Stimulated activated CD8-positive, alpha-beta memory T cell treated with anti-CD3 and anti-CD28 coated beads, Interleukin-7, amount 100 ng/mL, for 24 hours (primary cell): ENCODE measurements around the gene P2RY4.
"Not testable (repeated sequence)": the region's sequence is repeated elsewhere in the genome, so short reads cannot be mapped to it uniquely, and the experiment has no call there.

Experiments
- DNase-seq: peaks from one replicate; pipeline ENCODE4 v3.0.0-alpha.2; 2020; ENCODE audit warnings: low read depth

P2RY4 gene

GRCh38 chrX:70243601-70244000 lies 16.4 kb downstream of the P2RY4 start:
- DNase-seq, result not testable (repeated sequence)

DNA sequence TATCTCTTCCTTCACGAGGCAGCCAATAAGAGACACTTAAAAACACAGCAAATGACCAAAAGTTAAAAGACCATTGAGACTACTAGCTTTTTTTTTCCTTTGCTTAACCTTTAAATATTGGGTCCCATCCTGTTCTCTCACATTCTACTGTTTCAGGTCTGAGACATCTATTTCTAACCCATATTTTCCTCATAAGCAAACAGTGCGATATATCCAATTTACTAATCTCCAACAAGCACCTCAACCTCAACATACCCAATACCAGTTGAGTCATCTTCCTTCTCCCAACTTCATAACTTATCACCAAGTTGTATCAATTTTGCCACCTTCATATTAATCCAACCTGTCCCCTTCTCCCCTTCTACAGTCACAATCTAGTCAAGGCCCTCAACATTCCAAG lies 18.5 kb downstream of the P2RY4 start:
- no peak for DNase-seq

- DNase-seq, result no peak
These were observed 19.3 kb downstream of the P2RY4 start for GRCh38 chrX:70240751-70241150.

- no peak for DNase-seq
These were observed 25.6 kb downstream of the P2RY4 start, which contains the start of gene AWAT1 for GRCh38 chrX:70234355-70234754. AWAT1 (plus strand) TSS chrX:70234655; CDS start chrX:70234696, 41 bp downstream.

GRCh38 chrX:70231666-70232065 lies 28.3 kb downstream of the P2RY4 start:
- DNase-seq, result no peak

GRCh38 chrX:70226687-70227086 lies 33.3 kb downstream of the P2RY4 start:
- no peak for DNase-seq

DNA sequence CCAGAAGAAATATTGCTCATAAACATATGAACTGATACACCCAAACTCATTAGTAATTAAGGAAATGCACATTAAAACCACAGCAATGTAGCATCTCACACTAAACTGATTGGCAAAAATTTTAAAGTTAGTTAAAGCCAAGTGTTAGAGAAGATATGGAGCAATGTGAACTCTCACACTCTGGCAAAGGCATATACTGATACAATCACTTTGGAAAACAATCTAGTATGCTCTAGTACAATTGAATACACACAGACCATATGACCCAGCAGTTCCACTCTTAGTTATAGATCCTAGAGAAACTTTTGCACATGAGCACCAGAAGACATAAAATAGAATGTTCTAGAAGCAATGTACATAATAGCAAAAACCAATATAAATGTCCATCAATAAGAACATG lies 34.0 kb downstream of the P2RY4 start:
- DNase-seq, result no peak

DNA sequence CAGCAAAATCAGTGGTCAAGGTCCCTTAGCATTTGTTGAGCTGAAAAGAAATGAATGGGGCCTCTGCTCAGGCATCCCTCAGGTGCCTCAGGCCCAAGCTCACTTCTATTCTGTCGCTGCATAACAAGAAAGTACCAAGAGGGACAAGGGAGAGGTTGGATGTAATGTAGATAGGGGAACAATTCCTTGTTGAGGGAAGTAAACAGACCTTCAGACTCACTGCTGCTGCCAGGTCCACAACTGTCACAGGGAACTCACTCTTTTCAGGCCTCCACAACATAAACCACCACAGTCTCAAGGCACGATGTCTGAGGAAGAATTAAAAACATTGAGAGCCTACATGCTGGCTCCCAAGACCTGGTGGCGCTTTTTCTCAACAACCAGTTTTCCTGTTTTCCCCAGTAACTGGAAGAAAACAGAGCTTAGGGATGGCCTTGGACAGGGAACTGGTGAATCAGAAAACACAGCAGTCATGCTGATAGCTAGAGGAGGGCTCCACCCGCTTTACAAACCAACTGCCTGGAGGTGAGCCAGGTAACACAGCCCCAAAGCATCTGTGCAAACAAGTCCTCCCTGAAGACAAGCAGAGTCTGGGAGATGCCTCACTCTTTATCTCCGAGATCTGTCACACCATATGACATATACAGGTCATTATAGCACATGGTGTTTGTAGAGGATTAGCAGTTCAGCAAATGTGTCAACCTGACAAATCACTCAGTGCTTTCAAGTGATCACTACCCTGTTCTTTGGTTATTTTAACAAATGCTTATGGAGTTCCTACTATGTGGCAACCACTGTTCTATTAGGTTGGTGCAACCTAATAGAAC lies 39.9 kb downstream of the P2RY4 start:
- no peak for DNase-seq

GRCh38 chrX:70209570-70209969 lies 50.4 kb downstream of the P2RY4 start:
- DNase-seq, result not testable (repeated sequence)

DNA sequence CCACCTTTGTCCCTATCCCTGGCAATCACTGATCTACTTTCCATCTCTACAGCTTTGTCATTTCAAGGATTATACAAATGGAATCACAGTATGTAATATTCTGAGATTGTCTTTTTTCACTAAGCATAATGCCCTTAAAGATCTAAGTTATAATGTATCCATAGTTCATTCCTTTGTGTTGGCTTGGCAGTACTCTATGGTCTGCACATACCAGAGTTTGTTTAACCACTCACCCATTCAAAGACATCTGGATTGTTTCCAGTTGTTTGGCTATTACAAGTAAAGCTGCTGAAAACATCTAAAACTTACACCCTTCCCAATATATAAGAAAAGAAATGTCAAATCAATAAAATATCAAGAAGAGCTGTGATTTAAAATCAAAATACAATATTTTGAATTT lies 51.5 kb downstream of the P2RY4 start:
- DNase-seq, result no peak
